ENCODE measurements around the gene USP34.

USP34 gene

DNA sequence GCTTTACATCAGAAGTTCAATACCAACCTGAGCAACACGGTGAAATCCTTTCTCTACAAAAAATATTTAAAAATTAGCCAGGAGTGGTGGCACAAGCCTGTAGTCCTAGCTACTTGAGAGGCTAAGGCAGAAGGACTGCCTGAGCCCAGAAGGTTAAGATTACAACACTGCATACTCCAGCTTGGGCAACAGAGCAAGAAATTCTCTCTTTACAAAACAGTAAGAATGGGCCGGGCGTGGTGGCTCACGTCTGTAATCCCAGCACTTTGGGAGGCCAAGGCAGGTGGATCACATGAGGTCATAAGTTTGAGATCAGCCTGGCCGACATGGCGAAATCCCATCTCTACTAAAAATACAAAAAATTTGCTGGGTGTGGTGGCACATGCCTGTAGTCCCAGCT lies 113.2 kb downstream of the USP34 start:
- TF ChIP-seq CREB1 (IDR thresholded peaks at IDR 0.05; ENCODE audit: low read depth) (no peak), ZBTB7A (IDR thresholded peaks at IDR 0.05; ENCODE audit: low read depth) (no peak), EGR1 (IDR thresholded peaks at IDR 0.05) (no peak), TAF1 (IDR thresholded peaks at IDR 0.05; ENCODE audit: low read depth) (no peak), CEBPB (IDR thresholded peaks at IDR 0.05) (no peak), TEAD4 (IDR thresholded peaks at IDR 0.05) (no peak), FOXM1 (IDR thresholded peaks at IDR 0.05; ENCODE audit: borderline replicate concordance, low read depth) (no peak), NFIC (IDR thresholded peaks at IDR 0.05) (no peak)
- TF ChIP-seq, protein P1, sequence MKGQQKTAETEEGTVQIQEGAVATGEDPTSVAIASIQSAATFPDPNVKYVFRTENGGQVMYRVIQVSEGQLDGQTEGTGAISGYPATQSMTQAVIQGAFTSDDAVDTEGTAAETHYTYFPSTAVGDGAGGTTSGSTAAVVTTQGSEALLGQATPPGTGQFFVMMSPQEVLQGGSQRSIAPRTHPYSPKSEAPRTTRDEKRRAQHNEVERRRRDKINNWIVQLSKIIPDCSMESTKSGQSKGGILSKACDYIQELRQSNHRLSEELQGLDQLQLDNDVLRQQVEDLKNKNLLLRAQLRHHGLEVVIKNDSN (IDR thresholded peaks at IDR 0.05): no peak
- TF ChIP-seq, protein P2, sequence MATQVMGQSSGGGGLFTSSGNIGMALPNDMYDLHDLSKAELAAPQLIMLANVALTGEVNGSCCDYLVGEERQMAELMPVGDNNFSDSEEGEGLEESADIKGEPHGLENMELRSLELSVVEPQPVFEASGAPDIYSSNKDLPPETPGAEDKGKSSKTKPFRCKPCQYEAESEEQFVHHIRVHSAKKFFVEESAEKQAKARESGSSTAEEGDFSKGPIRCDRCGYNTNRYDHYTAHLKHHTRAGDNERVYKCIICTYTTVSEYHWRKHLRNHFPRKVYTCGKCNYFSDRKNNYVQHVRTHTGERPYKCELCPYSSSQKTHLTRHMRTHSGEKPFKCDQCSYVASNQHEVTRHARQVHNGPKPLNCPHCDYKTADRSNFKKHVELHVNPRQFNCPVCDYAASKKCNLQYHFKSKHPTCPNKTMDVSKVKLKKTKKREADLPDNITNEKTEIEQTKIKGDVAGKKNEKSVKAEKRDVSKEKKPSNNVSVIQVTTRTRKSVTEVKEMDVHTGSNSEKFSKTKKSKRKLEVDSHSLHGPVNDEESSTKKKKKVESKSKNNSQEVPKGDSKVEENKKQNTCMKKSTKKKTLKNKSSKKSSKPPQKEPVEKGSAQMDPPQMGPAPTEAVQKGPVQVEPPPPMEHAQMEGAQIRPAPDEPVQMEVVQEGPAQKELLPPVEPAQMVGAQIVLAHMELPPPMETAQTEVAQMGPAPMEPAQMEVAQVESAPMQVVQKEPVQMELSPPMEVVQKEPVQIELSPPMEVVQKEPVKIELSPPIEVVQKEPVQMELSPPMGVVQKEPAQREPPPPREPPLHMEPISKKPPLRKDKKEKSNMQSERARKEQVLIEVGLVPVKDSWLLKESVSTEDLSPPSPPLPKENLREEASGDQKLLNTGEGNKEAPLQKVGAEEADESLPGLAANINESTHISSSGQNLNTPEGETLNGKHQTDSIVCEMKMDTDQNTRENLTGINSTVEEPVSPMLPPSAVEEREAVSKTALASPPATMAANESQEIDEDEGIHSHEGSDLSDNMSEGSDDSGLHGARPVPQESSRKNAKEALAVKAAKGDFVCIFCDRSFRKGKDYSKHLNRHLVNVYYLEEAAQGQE (IDR thresholded peaks at IDR 0.05; ENCODE audit: low read depth): no peak
- TF ChIP-seq, protein P3, sequence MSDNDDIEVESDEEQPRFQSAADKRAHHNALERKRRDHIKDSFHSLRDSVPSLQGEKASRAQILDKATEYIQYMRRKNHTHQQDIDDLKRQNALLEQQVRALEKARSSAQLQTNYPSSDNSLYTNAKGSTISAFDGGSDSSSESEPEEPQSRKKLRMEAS (IDR thresholded peaks at IDR 0.05): no peak

DNA sequence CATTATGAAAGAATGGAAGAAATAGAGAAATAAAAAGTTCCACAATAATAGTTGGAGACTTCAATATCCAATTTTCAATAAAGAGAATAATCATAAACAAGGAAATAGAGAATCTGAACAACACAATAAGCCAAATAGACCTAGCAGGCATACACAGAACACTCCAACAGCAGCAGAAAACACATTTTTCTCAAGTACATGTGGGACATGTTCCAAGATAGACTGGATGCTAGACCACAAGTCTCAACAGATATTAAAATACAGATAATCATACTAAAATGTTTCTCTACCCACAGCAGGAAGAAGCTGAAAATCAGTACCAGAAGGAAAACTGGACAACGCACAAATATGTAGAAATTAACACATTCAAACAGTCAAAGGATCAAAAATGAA lies 113.9 kb downstream of the USP34 start:
- TF ChIP-seq NFIC (IDR thresholded peaks at IDR 0.05): no peak

DNA sequence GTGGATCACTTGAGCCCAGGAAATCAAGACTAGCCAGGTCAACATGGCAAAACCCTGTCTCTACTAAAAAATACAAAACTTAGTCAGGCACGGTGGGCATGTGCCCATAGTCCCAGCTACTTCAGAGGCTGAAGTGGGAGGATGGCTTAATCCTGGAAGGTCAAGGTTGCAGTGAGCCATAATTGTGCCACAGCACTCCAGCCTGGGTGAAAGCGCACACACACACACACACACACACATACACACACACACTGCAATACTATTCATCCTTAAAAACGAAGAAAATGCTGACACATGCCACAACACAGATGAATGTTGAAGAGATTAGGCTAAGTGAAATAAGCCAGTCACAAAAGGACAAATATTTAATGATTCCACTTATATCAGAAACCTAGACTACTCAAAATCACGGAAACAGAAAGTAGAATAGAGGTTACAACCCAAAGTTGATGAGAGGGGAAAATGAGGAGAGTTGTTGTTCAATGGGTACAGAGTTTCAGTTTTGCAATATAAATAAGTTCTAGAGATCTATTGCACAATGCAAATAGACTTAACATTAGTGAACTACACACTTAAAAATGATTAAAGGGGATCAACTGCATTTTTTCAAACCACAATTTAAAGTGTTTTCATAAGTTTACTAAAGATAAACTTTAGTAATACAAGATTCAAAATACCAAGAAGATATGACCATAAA lies 114.5 kb downstream of the USP34 start:
- TF ChIP-seq ZBTB7A (IDR thresholded peaks at IDR 0.05; ENCODE audit: low read depth): no peak
- no peak for TF ChIP-seq TCF12 (IDR thresholded peaks at IDR 0.05; ENCODE audit: low read depth)
- TF ChIP-seq EGR1 (IDR thresholded peaks at IDR 0.05): no peak
- no peak for TF ChIP-seq NFIC (IDR thresholded peaks at IDR 0.05)
- TF ChIP-seq YY1 (IDR thresholded peaks at IDR 0.05; ENCODE audit: low read depth): no peak
- no peak for TF ChIP-seq TAF1 (IDR thresholded peaks at IDR 0.05; ENCODE audit: low read depth)
- TF ChIP-seq, protein P2 (IDR thresholded peaks at IDR 0.05; ENCODE audit: low read depth): no peak

DNA sequence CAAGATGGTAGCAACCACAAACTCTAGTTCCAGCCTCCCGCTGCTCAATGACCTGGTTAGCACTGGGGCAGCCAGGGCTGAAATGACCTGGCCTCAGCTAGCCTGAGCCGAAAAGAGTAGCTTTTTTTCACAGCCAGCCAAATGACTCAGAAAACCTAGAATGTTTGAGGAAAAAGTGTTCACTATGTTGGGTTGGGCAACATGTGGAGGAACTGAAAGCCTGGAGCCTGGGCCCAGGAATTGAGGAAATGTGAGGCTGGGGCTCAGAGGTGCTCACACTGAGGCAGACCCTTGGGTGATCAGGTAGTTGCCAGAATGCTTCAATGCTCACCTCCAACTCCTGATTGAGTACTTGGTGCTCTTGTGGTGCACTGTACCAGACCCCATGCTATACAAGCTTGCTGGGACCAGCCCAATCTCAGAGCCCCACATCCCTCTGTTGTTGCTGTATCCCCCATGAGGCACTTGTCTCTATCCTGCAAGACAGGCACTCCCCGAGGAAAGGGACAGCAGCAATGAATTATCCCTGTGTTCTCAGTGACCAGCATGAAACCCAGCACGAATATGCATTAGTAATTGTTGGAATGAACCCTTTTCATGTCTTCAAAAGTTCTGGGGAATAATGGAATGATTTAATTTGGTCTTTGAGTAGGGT lies 116.2 kb downstream of the USP34 start:
- no peak for TF ChIP-seq TEAD4 (IDR thresholded peaks at IDR 0.05)
- TF ChIP-seq, protein P3 (IDR thresholded peaks at IDR 0.05): no peak
- no peak for TF ChIP-seq EP300 (IDR thresholded peaks at IDR 0.05; ENCODE audit: borderline replicate concordance)

DNA sequence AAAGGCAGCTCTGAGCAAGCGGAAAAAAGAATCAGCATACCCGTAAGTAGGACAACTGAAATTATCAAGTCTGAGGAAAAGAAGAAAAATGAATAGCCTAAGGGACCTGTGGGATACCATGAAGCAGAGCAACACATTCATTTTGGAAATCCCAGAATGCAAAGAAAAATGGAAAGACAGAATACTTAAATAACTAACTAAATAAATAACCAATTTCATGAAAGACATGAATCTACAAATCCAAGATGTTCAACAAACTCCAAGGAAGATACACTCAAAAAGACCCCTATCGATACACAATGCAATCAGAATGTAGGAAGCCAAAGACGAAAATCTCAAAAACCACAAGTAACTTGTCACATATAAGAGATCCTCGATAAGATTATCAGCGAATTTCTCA lies 117.0 kb downstream of the USP34 start:
- TF ChIP-seq EGR1 (IDR thresholded peaks at IDR 0.05) (no peak), ZBTB7A (IDR thresholded peaks at IDR 0.05; ENCODE audit: low read depth) (no peak), YY1 (IDR thresholded peaks at IDR 0.05; ENCODE audit: low read depth) (no peak), CREB1 (IDR thresholded peaks at IDR 0.05; ENCODE audit: low read depth) (no peak), TAF1 (IDR thresholded peaks at IDR 0.05; ENCODE audit: low read depth) (no peak), RAD21 (IDR thresholded peaks at IDR 0.05; ENCODE audit: low read depth) (no peak), FOXM1 (IDR thresholded peaks at IDR 0.05; ENCODE audit: borderline replicate concordance, low read depth) (no peak), NFIC (IDR thresholded peaks at IDR 0.05) (no peak), EP300 (IDR thresholded peaks at IDR 0.05; ENCODE audit: borderline replicate concordance) (no peak)
- TF ChIP-seq, protein P1 (IDR thresholded peaks at IDR 0.05): no peak
- TF ChIP-seq, protein P3 (IDR thresholded peaks at IDR 0.05): no peak

DNA sequence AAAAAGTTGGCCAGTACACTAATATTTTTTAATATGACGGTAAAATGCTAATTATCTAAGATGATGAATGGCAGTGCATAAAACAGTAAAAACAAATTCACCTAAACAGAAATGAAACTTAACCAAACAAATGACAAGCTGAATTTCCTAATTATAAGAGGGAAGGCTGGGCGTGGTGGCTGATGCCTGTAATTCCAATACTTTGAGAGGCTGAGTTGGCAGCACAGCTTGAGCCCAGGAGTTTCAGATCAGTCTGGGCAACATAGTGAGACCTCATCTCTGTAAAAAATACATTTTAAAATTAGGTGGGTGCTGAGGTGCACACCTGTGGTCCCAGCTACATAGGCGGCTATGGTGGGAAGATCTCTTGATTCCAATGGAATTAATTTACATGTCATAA lies 120.1 kb downstream of the USP34 start:
- no peak for TF ChIP-seq TAF1 (IDR thresholded peaks at IDR 0.05; ENCODE audit: low read depth)
- TF ChIP-seq, protein P1 (IDR thresholded peaks at IDR 0.05): no peak
- TF ChIP-seq EGR1 (IDR thresholded peaks at IDR 0.05): no peak
- no peak for TF ChIP-seq CEBPB (IDR thresholded peaks at IDR 0.05)
- TF ChIP-seq RAD21 (IDR thresholded peaks at IDR 0.05; ENCODE audit: low read depth): no peak
- TF ChIP-seq ZBTB7A (IDR thresholded peaks at IDR 0.05; ENCODE audit: low read depth): no peak
- no peak for TF ChIP-seq NFIC (IDR thresholded peaks at IDR 0.05)
- TF ChIP-seq, protein P3 (IDR thresholded peaks at IDR 0.05): no peak
- no peak for TF ChIP-seq EP300 (IDR thresholded peaks at IDR 0.05; ENCODE audit: borderline replicate concordance)
- TF ChIP-seq CREB1 (IDR thresholded peaks at IDR 0.05; ENCODE audit: low read depth): no peak
- no peak for TF ChIP-seq TEAD4 (IDR thresholded peaks at IDR 0.05)
- no peak for TF ChIP-seq YY1 (IDR thresholded peaks at IDR 0.05; ENCODE audit: low read depth)
- no peak for TF ChIP-seq TCF12 (IDR thresholded peaks at IDR 0.05; ENCODE audit: low read depth)
- TF ChIP-seq, protein P2 (IDR thresholded peaks at IDR 0.05; ENCODE audit: low read depth): no peak
- no peak for TF ChIP-seq FOXM1 (IDR thresholded peaks at IDR 0.05; ENCODE audit: borderline replicate concordance, low read depth)

Measured in Ishikawa (cell line).